GM19395 (cell line): ENCODE measurements around the gene TPP2.
A peak's percentile ranks its signal among the peaks of the same experiment; 100 is the strongest.

Source experiments
- ATAC-seq: cut with Tn5 transposase; IDR thresholded peaks from one replicate; pipeline ENCODE4 v1.9.1; 2021; ENCODE audit warnings: mild to moderate bottlenecking, moderate library complexity; ENCODE audit not compliant: unreplicated experiment

TPP2 gene

DNA sequence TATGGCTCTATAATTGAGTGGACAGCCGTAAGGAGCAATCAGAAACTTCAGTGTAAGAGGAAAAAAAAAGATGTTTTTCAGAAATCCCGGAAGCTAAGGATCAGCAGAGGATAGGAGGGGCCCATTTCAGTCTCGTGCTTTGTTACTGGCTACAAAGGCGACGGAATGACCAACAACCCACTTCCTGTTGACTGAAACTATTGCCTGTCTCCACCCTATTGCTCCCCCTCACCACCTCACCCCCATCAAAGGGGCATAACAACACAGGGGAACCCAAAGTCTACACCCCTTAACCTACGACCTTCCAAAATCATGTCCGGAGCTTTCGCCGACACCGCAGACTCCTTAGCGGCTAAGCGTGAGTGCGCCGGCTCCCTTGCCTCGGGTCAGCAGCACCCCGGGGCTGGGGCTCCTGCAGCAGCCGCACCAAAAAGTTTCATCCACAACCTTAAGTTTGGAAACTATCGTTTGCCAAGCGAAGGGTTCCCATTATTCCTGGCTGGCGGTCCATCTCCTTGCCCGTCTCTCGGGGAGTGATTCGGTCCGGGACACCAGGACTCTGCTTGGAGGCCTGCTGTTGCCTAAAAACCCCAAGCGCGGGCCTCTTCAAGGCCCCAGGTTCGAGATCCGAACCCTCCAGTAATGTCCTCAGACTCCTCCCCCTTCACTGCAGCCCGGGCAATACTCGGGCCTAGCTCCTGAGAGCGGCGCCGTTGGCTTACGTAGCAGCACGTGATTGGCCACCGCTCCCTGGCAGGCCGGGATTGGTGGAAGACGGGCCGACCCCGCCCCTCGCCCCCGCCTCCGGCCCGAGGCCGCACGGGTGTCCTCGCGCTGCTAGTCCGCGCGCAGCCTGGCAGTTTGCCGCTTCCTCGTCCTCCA is at the start of gene TPP2:
Gene TPP2 (plus strand): TSS at position 840 of the 882 bp plus-strand sequence. CDS start 53 bp downstream, outside the sequence.
- peak; percentile 80 for ATAC-seq

- ATAC-seq: no peak
These were observed 48.0 kb upstream of the TPP2 start for GRCh38 chr13:102548811-102549210.

- ATAC-seq: no peak
These were observed 46.3 kb upstream of the TPP2 start for GRCh38 chr13:102550507-102550906.

DNA sequence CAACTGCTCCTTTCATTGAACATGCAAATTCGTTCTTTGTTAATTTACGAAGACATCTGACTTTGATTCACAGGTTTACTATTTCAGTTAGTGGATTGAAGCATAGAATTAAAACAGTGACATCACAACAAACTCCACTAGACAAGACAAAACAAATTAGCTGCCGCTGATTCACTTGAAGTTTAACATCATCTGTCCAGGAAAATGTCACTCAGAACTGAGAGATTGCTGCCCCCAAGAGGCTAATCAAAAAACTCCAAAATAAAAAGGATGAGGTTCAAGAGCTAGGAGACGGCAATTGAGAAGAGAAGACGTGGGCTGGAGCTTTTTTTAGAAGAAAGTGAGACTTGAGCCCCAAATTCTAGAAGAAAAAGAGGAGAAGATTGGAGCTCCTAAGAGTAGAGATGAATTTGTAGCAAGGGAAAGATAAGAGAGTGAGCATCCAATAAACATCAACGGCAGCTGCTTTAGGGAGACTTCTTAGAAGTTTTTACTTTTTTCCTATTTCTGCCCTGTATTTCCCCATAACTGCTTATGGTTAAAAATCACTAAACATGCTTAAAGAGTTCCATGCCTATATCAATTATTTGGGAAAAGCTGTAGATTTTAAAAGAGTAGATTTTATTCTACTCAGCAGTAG is 40.8 kb upstream of the TPP2 start:
- ATAC-seq: peak; percentile 68

- no peak for ATAC-seq
These were observed 40.0 kb upstream of the TPP2 start for GRCh38 chr13:102556806-102557205.

- ATAC-seq: no peak
These were observed 38.8 kb upstream of the TPP2 start for GRCh38 chr13:102558029-102558428.

- ATAC-seq: no peak
These were observed 34.9 kb upstream of the TPP2 start for GRCh38 chr13:102561933-102562332.

- no peak for ATAC-seq
These were observed 33.5 kb upstream of the TPP2 start for GRCh38 chr13:102563267-102563666.

- no peak for ATAC-seq
These were observed 32.2 kb upstream of the TPP2 start for GRCh38 chr13:102564564-102564963.

- ATAC-seq: no peak
These were observed 30.3 kb upstream of the TPP2 start for GRCh38 chr13:102566513-102566912.

- ATAC-seq: no peak
These were observed 28.9 kb upstream of the TPP2 start for GRCh38 chr13:102567857-102568256.

DNA sequence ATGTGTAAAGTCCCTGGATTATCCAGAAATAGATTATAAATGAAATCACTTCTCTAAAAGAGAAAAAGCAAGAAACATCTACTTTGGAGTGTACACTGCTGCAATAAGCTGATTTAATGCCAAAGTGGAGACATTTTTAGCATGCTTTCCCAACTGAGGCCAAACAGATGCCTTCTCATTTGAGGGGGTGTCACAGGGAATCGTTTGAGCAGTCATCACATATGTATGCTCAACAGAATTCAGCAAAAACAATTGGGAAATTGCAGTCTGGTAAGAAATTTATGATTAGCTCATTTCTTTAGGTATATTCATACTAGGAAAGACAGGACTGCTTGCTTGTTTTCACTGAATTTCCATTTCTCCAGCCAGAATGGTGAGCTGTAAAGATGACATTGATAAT is 27.3 kb upstream of the TPP2 start:
- ATAC-seq: no peak

DNA sequence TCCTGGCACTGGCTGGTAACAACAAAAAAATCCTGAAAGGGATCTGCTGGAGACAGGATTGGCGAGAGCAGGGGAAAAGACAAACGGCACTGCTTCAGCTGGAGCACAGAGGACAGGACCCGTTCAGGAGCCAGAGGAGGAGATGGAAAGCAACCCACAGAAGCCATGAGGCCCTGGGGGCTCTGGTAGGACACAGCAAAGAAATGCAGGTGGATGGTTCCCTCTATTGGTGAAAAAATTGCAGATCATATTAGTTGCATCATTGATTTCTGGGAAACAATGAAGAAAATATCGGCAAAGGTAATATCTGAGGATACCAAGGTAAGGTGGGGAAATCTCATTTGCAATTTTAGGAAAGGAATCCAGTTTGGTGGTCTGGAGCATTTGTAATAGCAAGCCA is 25.7 kb upstream of the TPP2 start:
- ATAC-seq: no peak

DNA sequence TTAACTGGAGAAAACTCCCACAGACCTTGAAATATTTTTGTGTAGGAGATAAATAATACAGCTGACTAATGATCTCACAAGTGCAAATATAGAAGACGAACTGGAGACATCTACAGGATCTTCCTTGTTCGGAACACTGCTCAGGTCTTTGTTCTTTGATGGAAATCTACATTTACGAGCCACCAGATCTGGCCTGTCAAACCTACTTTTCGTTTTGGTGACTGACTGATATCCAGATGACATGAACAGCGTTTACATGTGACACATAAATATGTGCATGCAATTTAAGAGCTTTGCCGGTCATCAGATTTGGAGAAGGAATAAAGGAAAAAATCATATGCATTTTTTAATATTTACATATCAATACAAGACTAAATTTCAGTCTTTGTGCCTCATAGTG is 24.5 kb upstream of the TPP2 start:
- ATAC-seq: no peak

- peak; percentile 62 for ATAC-seq
These were observed 16.1 kb upstream of the TPP2 start for GRCh38 chr13:102580552-102581169.

GRCh38 chr13:102582256-102582655 is 14.5 kb upstream of the TPP2 start:
- ATAC-seq: no peak

- ATAC-seq: peak; percentile 78
These were observed 12.4 kb upstream of the TPP2 start for GRCh38 chr13:102584434-102584833.

GRCh38 chr13:102586615-102587014 is 10.2 kb upstream of the TPP2 start:
- no peak for ATAC-seq

GRCh38 chr13:102587916-102588315 is 8.9 kb upstream of the TPP2 start:
- no peak for ATAC-seq

DNA sequence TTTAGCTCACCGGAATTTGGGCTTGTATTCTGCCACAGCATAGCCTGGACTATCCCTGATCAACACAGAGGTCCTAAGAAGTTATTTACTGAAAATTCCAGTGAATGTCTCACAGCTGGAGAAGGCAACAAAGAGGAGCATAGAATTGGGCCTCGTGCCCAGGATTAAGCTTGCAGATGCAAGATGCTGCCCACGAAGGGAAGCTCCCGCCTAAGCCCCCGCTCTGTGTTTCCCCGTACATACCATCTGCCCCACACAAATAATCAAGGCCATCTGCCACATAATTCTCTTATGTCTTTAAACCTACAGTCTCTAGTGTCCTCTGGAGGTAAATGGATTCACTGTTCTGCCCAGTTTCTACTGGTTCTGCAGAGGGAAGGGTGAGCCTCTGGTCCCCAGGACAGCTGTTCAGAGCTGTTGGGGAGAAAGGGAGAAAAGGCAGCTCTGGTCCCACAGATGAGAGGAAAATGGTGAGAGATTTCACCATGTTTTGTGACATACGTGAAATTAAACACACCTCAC is 7.4 kb upstream of the TPP2 start:
- ATAC-seq: no peak

DNA sequence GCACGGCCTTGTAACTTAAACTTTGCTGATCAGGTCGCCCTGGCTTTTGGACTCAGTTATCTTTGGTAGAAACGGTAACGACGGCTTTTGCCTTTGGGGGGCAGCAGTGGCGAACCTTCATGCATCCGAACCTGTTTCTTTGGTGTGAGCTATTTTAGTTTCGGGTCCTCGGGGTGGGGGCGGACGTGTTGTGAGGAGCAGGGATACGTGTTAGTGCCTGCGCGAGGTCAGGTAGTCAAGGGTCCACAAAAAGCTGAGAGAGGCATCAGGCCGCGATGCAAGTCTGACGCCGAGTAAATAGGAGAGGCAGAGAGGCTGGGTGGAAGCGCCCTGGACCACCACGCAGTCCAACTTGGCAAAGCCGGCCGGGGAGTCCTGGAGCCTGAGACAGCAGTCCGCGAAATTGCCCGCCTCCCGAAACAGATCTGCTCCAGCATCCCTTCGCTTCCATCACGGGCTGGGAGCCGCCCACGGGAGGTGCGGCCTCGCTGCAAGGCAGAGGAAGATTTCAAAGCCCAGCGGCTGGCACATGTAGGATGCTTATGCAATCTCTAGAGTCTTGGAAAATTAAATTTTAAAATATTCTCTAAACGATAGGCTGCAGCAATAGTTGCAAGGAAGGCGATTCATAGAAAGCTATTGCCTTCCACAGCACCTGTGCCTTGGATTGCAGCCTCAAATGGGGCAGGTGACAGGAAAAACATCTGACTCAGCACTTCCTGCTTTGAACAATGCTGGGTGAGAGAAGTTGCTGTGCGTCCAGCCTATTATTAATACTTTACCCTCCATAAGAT is 4.6 kb upstream of the TPP2 start:
- peak; percentile 52 for ATAC-seq
